Lower leg skin (tissue), 4 donors: ENCODE measurements around the gene MRRF. TPM values are rescaled to one million over a fixed set of nuclear protein-coding genes. Genes with fewer than 3 reads are reported as not detected.
"Not testable (repeated sequence)": the region's sequence is repeated elsewhere in the genome, so short reads cannot be mapped to it uniquely, and the experiment has no call there.

Experiments
- DNase-seq, 2 donors: peaks; one replicate each; pipeline ENCODE4 v3.0.0-alpha.2; 2019; ENCODE audit warnings: low spot score in 2 of 2
- H3K4me3 ChIP-seq: fragments of 200-600 bp; sonication (generic); 2 replicates; pipeline ENCODE4 v1.5.1; 2017; ENCODE audit warnings: mild to moderate bottlenecking, low read depth; ENCODE audit not compliant: poor library complexity, severe bottlenecking
- CTCF ChIP-seq, 3 donors: fragments of 450-650 bp; IDR thresholded peaks; one replicate each; pipeline ENCODE4 v1.5.1; 2016; ENCODE audit warnings: antibody characterized with exemption in 3 of 3, mild to moderate bottlenecking in 3 of 3, moderate library complexity in 2 of 3
- POLR2A ChIP-seq, 2 donors: fragments of 450-650 bp; IDR thresholded peaks; one replicate each; pipeline ENCODE4 v1.6.1; 2016 to 2017; ENCODE audit warnings: antibody characterized with exemption in 2 of 2, mild to moderate bottlenecking in 1 of 2, moderate library complexity in 1 of 2
- WGBS, 2 donors: methylation state at CpG; one replicate each; pipeline ENCODE4 v1.1.5; 2018; 5-methylcytosine and 5-hydroxymethylcytosine counted together
- intact Hi-C: fragments of 100-400 bp; cut with DNase I; formaldehyde crosslinking; loops from one replicate; pipeline ENCODE4 v1.15.0; 2023; ENCODE audit warnings: low total_unique reads
- total RNA-seq, 4 donors: library from RNA; depleted of rRNA; stranded (reverse); fragments of >200 nt; gene quantifications; one replicate each; pipeline ENCODE4 v1.1.0, GENCODE V29; 2016

The MRRF gene
- total RNA-seq, 4 donors from 2014 or later, result 30.8 to 56.3 (median 39.9) TPM

- H3K4me3 ChIP-seq, result no peak overlapping the region
- DNase-seq, result no peak
- intact Hi-C loops, result no loop called here
- WGBS, 2 donors, result 67 to 81% methylated on average over 2 of the region's 2 CpGs
- TF ChIP-seq POLR2A (IDR thresholded peaks at IDR 0.05) (no peak), CTCF (IDR thresholded peaks at IDR 0.05) (no peak)
Observed at GRCh38 chr9:122309861-122310260, 45.2 kb downstream of the MRRF start.

DNA sequence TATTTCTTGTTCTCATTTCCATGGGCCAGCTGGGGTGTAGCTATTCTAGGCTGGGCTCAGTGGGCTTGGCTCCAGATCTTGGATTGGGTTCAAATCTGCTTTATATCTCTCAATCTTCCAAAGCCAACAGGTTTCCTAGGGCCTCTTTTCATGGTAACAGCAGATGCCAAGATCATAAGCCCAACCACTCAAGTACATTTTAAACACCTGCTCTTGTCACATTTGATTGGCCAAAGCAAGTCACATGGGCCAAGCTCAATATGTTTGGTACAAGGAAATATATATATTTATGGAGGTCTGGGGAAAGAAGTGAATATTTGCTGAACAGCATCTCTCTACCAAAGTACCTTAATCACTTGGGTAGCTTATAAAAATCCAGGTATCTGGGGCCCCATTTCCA lies 49.5 kb downstream of the MRRF start:
- TF ChIP-seq POLR2A (IDR thresholded peaks at IDR 0.05) (no peak), CTCF (IDR thresholded peaks at IDR 0.05) (no peak)
- no peak for DNase-seq
- no peak overlapping the region for H3K4me3 ChIP-seq
- intact Hi-C loops, result no loop called here

DNA sequence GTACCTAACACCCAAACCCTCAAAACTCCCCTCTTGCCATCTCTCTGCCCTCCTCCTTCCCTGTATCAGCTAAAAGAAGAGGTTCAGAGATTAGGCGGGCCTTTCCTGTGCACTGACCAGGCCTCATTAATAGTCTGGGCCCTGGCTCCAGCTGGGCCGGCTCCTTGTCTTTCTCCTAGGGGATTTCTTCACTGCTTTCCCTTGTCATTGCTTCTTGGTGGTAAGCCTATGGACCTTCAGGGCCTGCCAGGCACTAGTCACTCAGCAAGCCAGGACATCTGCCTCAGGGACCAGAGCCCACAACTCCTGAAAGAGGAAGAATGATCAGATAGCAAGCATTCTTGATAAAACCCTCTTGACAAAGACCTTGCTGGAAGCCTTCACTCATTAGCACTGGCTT lies 50.9 kb downstream of the MRRF start:
- no peak overlapping the region for H3K4me3 ChIP-seq
- DNase-seq, result no peak
- intact Hi-C loops, result no loop called here
- WGBS, 2 donors, result 75 to 90% methylated on average over 2 of the region's 2 CpGs
- TF ChIP-seq CTCF (IDR thresholded peaks at IDR 0.05) (no peak), POLR2A (IDR thresholded peaks at IDR 0.05) (no peak)

DNA sequence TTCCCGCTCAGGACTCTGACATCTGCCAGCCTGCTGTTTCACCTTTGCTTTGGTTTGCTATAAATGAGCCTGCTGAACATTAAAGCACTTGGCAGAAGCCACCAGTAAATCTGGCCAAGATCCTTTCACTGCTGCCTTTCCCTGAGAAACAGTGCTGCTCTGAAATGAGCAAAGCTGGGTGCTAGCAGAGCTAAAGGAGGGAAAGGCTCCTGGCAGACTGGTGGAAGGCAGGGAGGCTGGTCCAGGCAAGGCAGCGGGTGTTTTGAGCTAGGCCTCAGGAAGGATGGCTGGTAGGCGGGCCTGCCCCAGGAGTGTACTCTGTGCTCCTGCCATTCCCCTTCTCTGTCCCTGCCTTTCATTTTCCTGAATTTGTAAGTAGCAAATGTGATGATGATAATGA lies 53.6 kb downstream of the MRRF start:
- 82 to 89% methylated on average over 3 of the region's 3 CpGs for WGBS, 2 donors
- intact Hi-C loops, result no loop called here
- no peak for DNase-seq
- TF ChIP-seq CTCF (IDR thresholded peaks at IDR 0.05) (no peak), POLR2A (IDR thresholded peaks at IDR 0.05) (no peak)
- H3K4me3 ChIP-seq, result no peak overlapping the region

DNA sequence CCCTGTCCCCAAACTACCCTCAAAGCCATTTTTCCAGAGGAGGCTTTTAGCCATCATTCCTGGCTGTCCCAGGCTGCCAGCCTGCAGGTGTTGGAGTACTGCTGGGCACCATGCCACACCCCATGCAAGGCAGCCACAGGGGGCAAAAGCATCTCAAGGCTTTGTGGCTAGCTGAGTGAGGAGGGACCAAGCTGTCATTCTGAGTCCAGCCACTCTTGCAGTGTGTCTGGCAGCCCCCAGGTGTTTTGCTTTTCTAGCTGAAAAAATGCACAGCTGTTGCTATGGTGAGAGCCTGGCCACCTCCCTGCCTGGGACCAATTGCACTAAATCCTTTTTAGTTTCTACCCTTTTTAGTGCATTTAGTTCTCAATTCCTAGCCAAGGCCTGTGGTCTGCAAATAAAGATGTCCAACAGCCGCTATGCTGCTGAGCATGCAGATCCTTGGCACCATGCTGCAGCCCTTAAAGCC lies 55.8 kb downstream of the MRRF start:
- H3K4me3 ChIP-seq, result no peak overlapping the region
- 68% methylated on average over 1 of the region's 1 CpG for whole genome bisulfite sequencing, 2 donors
- TF ChIP-seq CTCF (IDR thresholded peaks at IDR 0.05) (no peak), POLR2A (IDR thresholded peaks at IDR 0.05) (no peak)
- DNase-seq, result no peak
- intact Hi-C loops, result no loop called here

GRCh38 chr9:122322553-122322952 lies 57.9 kb downstream of the MRRF start:
- TF ChIP-seq CTCF (IDR thresholded peaks at IDR 0.05) (no peak), POLR2A (IDR thresholded peaks at IDR 0.05) (no peak)
- H3K4me3 ChIP-seq, result no peak overlapping the region
- WGBS, 2 donors, result 64 to 66% methylated on average over 2 of the region's 2 CpGs
- intact Hi-C loops, result no loop called here
- DNase-seq, result no peak

GRCh38 chr9:122324665-122325064 lies 60.0 kb downstream of the MRRF start:
- H3K4me3 ChIP-seq, intact Hi-C loops, DNase-seq: not testable (repeated sequence)
- WGBS, 2 donors, result 69 to 76% methylated on average over 1 of the region's 1 CpG
